Right lobe of liver (tissue), 6 donors: ENCODE measurements around the gene NMNAT2. TPM values are rescaled to one million over a fixed set of nuclear protein-coding genes. Genes with fewer than 3 reads are reported as not detected.
"Not testable (repeated sequence)": the region's sequence is repeated elsewhere in the genome, so short reads cannot be mapped to it uniquely, and the experiment has no call there.

Experiments used
- ATAC-seq, 4 donors: fragments of 200-7000 bp; cut with Tn5 transposase; one replicate each; pipeline ENCODE4 v1.9.1; 2020; ENCODE audit warnings: mild to moderate bottlenecking in 4 of 4, moderate library complexity in 4 of 4
- DNase-seq, 3 donors: peaks; one replicate each; pipeline ENCODE4 v3.0.0-alpha.2; 2020
- H3K27ac ChIP-seq, 3 donors: fragments of 200-600 bp; one replicate each; pipeline ENCODE4 v1.8.0; 2022
- H3K27me3 ChIP-seq, 2 donors: fragments of 200-600 bp; one replicate each; pipeline ENCODE4 v1.8.0; 2022
- H3K36me3 ChIP-seq, 4 donors: fragments of 200-600 bp; sonication (generic) in 1 of 4; one replicate each; pipeline versions ENCODE4 v1.5.1 to v1.8.0; 2017 to 2022; ENCODE audit warnings: control low read depth in 1 of 4
- H3K4me1 ChIP-seq, 4 donors: fragments of 200-600 bp; sonication (generic) in 1 of 4; one replicate each; pipeline versions ENCODE4 v1.5.1 to v1.8.0; 2017 to 2022; ENCODE audit warnings: control low read depth in 1 of 4
- H3K4me3 ChIP-seq, 3 donors: fragments of 200-600 bp; one replicate each; pipeline ENCODE4 v1.8.0; 2022
- H3K9me3 ChIP-seq, 4 donors: fragments of 200-600 bp; sonication (generic) in 1 of 4; one replicate each; pipeline versions ENCODE4 v1.5.1 to v1.8.0; 2017 to 2022; ENCODE audit warnings: control low read depth in 1 of 4
- POLR2A ChIP-seq: fragments of 450-650 bp; IDR thresholded peaks from one replicate; pipeline ENCODE4 v1.6.1; 2017; ENCODE audit warnings: antibody characterized with exemption, mild to moderate bottlenecking
- WGBS: methylation state at CpG from one replicate; pipeline ENCODE4 v1.1.6; 2018; ENCODE audit warnings: low coverage, low lambda C conversion rate; ENCODE audit not compliant: insufficient coverage; ENCODE audit errors: missing lambda C conversion rate; 5-methylcytosine and 5-hydroxymethylcytosine counted together
- intact Hi-C, 2 donors: fragments of 100-400 bp; cut with DNase I; formaldehyde crosslinking; loops; one replicate each; pipeline versions ENCODE4 v1.11.2 to v1.14.1; 2022
- total RNA-seq, 6 experiments: library from RNA; depleted of rRNA in 2 of 6; stranded (reverse); fragments of >200 nt in 2 of 6; fragmentation: NEBNext Ultra II Directional in 3 of 6; extraction: Animal tissue kit (Norgen Biotek cat#: 25700) in 3 of 6; gene quantifications; one replicate each; pipeline versions ENCODE4 v1.1.0 to v1.2.4, GENCODE V29; 2016 to 2023
- TF ChIP-seq, protein P1 (sequence below), 4 donors: fragments of 200-600 bp in 3 of 4; fragments of 450-650 bp in 1 of 4; IDR thresholded peaks; one replicate each; pipeline versions ENCODE4 v1.5.1 to v1.8.0; 2016 to 2022; ENCODE audit warnings: antibody characterized with exemption in 4 of 4, mild to moderate bottlenecking in 2 of 4
- donor health status: DM: no; HTN: yes; CAD: no.
- donor health status: DM: no; HTN: no; CAD: no.
- donor health status: DM: no; HTN: no; CAD: no.
- donor health status: DM: no; HTN: yes; CAD: no.
- donor health status: DM: no; HTN: yes; CAD: no.

Gene NMNAT2
- total RNA-seq, 6 experiments from 2014 or later: 0.06 to 0.07 (median 0.06) TPM; not detected in 3

- no peak for ATAC-seq
- Histone ChIP-seq H3K4me3 (no peak overlapping the region), H3K9me3 (no peaks in the 10 kb centered on the region), H3K27me3 (no peaks in the 10 kb centered on the region), H3K27ac (no peak overlapping the region), H3K4me1 (no peaks in the 10 kb centered on the region), H3K36me3 (no peaks in the 10 kb centered on the region)
- WGBS: 55% methylated on average over 4 of the region's 4 CpGs
- intact Hi-C loops: no loop called here
- DNase-seq: no peak
- no peak for TF ChIP-seq POLR2A
- TF ChIP-seq, protein P1, sequence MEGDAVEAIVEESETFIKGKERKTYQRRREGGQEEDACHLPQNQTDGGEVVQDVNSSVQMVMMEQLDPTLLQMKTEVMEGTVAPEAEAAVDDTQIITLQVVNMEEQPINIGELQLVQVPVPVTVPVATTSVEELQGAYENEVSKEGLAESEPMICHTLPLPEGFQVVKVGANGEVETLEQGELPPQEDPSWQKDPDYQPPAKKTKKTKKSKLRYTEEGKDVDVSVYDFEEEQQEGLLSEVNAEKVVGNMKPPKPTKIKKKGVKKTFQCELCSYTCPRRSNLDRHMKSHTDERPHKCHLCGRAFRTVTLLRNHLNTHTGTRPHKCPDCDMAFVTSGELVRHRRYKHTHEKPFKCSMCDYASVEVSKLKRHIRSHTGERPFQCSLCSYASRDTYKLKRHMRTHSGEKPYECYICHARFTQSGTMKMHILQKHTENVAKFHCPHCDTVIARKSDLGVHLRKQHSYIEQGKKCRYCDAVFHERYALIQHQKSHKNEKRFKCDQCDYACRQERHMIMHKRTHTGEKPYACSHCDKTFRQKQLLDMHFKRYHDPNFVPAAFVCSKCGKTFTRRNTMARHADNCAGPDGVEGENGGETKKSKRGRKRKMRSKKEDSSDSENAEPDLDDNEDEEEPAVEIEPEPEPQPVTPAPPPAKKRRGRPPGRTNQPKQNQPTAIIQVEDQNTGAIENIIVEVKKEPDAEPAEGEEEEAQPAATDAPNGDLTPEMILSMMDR (IDR thresholded peaks at IDR 0.05): no peak
Observed at GRCh38 chr1:183431840-183432547, 13.8 kb upstream of the NMNAT2 start.

DNA sequence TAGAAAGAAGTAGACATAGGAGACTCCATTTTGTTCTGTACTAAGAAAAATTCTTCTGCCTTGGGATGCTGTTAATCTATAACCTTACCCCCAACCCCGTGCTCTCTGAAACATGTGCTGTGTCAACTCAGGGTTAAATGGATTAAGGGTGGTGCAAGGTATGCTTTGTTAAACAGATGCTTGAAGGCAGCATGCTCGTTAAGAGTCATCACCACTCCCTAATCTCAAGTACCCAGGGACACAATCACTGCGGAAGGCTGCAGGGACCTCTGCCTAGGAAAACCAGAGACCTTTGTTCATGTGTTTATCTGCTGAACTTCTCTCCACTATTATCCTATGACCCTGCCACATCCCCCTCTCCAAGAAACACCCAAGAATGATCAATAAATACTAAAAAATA is 9.4 kb upstream of the NMNAT2 start:
- H3K4me1 ChIP-seq, H3K36me3 ChIP-seq, DNase-seq, H3K4me3 ChIP-seq, ATAC-seq, intact Hi-C loops, H3K27ac ChIP-seq, H3K9me3 ChIP-seq, H3K27me3 ChIP-seq: not testable (repeated sequence)
- 22% methylated on average over 2 of the region's 3 CpGs for WGBS

DNA sequence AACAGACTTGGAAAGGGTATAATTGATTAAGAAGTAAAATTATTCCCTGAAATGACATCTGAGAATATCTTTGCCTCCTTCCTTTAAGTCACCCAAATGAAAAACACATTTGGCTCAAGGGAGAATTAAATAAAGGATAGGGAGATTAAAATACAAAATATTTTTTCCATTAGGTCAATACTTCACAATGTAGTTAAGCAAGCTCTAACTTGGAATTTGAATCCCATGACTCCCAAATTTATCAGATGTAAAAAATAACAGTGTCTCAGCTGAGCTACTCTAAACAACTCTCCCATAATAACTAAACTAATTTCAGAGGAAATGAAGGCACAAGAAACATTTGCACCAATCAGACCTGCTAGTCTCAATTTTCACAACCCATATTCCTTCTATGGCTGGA is 6.5 kb upstream of the NMNAT2 start:
- Histone ChIP-seq H3K4me1 (no peaks in the 10 kb centered on the region), H3K36me3 (no peaks in the 10 kb centered on the region), H3K9me3 (no peaks in the 10 kb centered on the region), H3K27ac (no peak overlapping the region), H3K4me3 (no peak overlapping the region), H3K27me3 (no peaks in the 10 kb centered on the region)
- DNase-seq (no peak), ATAC-seq (no peak)
- intact Hi-C loops: no loop called here
- TF ChIP-seq, protein P1 (IDR thresholded peaks at IDR 0.05): no peak
- TF ChIP-seq POLR2A: no peak

- H3K27me3 ChIP-seq: no peaks in the 10 kb centered on the region
- TF ChIP-seq, protein P1 (IDR thresholded peaks at IDR 0.05): no peak
- TF ChIP-seq POLR2A: no peak
- ATAC-seq: no peak
- no peak overlapping the region for H3K27ac ChIP-seq
- no peaks in the 10 kb centered on the region for H3K4me1 ChIP-seq
- no peak for DNase-seq
- 38% methylated on average over 1 of the region's 1 CpG for WGBS
- intact Hi-C loops: no loop called here
- H3K36me3 ChIP-seq: no peaks in the 10 kb centered on the region
- H3K9me3 ChIP-seq: no peaks in the 10 kb centered on the region
- H3K4me3 ChIP-seq: no peak overlapping the region
Observed at GRCh38 chr1:183423541-183423940, 5.4 kb upstream of the NMNAT2 start.

DNA sequence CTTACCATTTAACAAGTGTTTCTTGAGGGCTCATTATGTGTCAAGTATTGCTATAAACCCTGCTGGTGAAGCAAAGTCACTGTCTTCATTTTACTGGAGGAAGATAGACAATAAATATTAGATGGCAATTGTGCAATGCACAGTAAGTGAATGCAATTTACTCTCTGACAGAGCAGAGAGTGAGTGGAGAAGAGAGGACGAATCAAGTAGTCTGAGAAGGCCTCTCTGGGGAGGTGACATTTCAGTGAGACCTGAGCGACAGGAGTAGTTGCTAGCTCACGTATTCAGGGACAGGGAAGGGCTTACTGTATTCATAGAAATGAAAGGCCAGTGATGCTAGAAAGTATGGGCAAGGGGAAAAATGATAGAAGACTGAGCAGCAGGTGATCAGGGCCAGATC is 1.2 kb upstream of the NMNAT2 start:
- Histone ChIP-seq H3K36me3 (no peaks in the 10 kb centered on the region), H3K27me3 (peaks cover 6 to 7% of the 10 kb centered on the region in 2 donors), H3K4me1 (peaks cover 0 to 7% (median 0%) of the 10 kb centered on the region in 4 donors), H3K9me3 (no peaks in the 10 kb centered on the region), H3K4me3 (no peak overlapping the region), H3K27ac (no peak overlapping the region)
- no peak for DNase-seq
- no peak for ATAC-seq
- intact Hi-C loops: no loop called here
- TF ChIP-seq, protein P1 (IDR thresholded peaks at IDR 0.05): no peak
- TF ChIP-seq POLR2A: no peak
- 55% methylated on average over 3 of the region's 3 CpGs for WGBS
